Measurements from ENCODE around the gene ADCY5.

ADCY5 gene

GRCh38 chr3:123486460-123486859 is 37.6 kb upstream of the ADCY5 start:
- TF ChIP-seq CTCF (IDR thresholded peaks at IDR 0.05; ENCODE audit: low read depth, low read length, missing control alignments): no peak
- no peak overlapping the region for H3K4me3 ChIP-seq (ENCODE audit: low read depth, low read length)
- in situ Hi-C loops (cut with HindIII; ENCODE audit: low sequenced_read_pairs): no loop called here
- no peak for DNase-seq (ENCODE audit: low read depth)

GRCh38 chr3:123485551-123485950 is 36.7 kb upstream of the ADCY5 start:
- TF ChIP-seq CTCF (IDR thresholded peaks at IDR 0.05; ENCODE audit: low read depth, low read length, missing control alignments): no peak
- no peak for DNase-seq (ENCODE audit: low read depth)
- H3K4me3 ChIP-seq (ENCODE audit: low read depth, low read length): no peak overlapping the region
- in situ Hi-C loops (cut with HindIII; ENCODE audit: low sequenced_read_pairs): no loop called here

GRCh38 chr3:123483146-123483545 is 34.3 kb upstream of the ADCY5 start:
- in situ Hi-C loops (cut with HindIII; ENCODE audit: low sequenced_read_pairs): no loop called here
- DNase-seq (ENCODE audit: low read depth): no peak

GRCh38 chr3:123481722-123482457 is 33.0 kb upstream of the ADCY5 start:
- no peak for DNase-seq (ENCODE audit: low read depth)
- in situ Hi-C loops (cut with HindIII; ENCODE audit: low sequenced_read_pairs): no loop called here
- H3K4me3 ChIP-seq (ENCODE audit: low read depth, low read length): no peak overlapping the region
- TF ChIP-seq CTCF (IDR thresholded peaks at IDR 0.05; ENCODE audit: low read depth, low read length, missing control alignments): no peak

More at GRCh38 chr3:123483146-123483545, 34.3 kb upstream of the ADCY5 start:
- no peak overlapping the region for H3K4me3 ChIP-seq (ENCODE audit: low read depth, low read length)
- TF ChIP-seq CTCF (IDR thresholded peaks at IDR 0.05; ENCODE audit: low read depth, low read length, missing control alignments): no peak

GRCh38 chr3:123481071-123481470 is 32.2 kb upstream of the ADCY5 start:
- H3K4me3 ChIP-seq (ENCODE audit: low read depth, low read length): no peak overlapping the region
- DNase-seq (ENCODE audit: low read depth): no peak
- TF ChIP-seq CTCF (IDR thresholded peaks at IDR 0.05; ENCODE audit: low read depth, low read length, missing control alignments): no peak
- in situ Hi-C loops (cut with HindIII; ENCODE audit: low sequenced_read_pairs): no loop called here

- no peak for DNase-seq (ENCODE audit: low read depth)
- in situ Hi-C loops (cut with HindIII; ENCODE audit: low sequenced_read_pairs): no loop called here
- TF ChIP-seq CTCF (IDR thresholded peaks at IDR 0.05; ENCODE audit: low read depth, low read length, missing control alignments): no peak
- H3K4me3 ChIP-seq (ENCODE audit: low read depth, low read length): no peak overlapping the region
Observed at GRCh38 chr3:123480428-123480827, 31.5 kb upstream of the ADCY5 start.
